KG1 (cell line): ENCODE measurements around the gene PDZK1IP1.
"Not testable (repeated sequence)": the region's sequence is repeated elsewhere in the genome, so short reads cannot be mapped to it uniquely, and the experiment has no call there.

ENCODE experiments used
- DNase-seq: peaks from one replicate; lab custom pipeline; 2025; lab: John Stamatoyannopoulos, UW

The PDZK1IP1 gene

GRCh38 chr1:47181095-47181954 is 8.5 kb downstream of the PDZK1IP1 start:
- no peak for DNase-seq

- DNase-seq, result no peak
These were observed 9.2 kb downstream of the PDZK1IP1 start for GRCh38 chr1:47180603-47181094.

- no peak for DNase-seq
These were observed 9.8 kb downstream of the PDZK1IP1 start for GRCh38 chr1:47179988-47180563.

- peak; percentile 91 for DNase-seq
These were observed 10.5 kb downstream of the PDZK1IP1 start for GRCh38 chr1:47179017-47179987.

GRCh38 chr1:47178654-47179016 is 11.2 kb downstream of the PDZK1IP1 start:
- DNase-seq, result no peak

GRCh38 chr1:47178020-47178419 is 11.8 kb downstream of the PDZK1IP1 start:
- no peak for DNase-seq

- DNase-seq, result no peak
These were observed 14.5 kb downstream of the PDZK1IP1 start for GRCh38 chr1:47175227-47175934.

- DNase-seq, result no peak
These were observed 15.2 kb downstream of the PDZK1IP1 start for GRCh38 chr1:47174656-47175020.

GRCh38 chr1:47172782-47173181 is 17.1 kb downstream of the PDZK1IP1 start:
- DNase-seq, result no peak

GRCh38 chr1:47164552-47164951 is 25.3 kb downstream of the PDZK1IP1 start:
- DNase-seq, result no peak

GRCh38 chr1:47161298-47162040 is 28.4 kb downstream of the PDZK1IP1 start:
- no peak for DNase-seq

- DNase-seq, result no peak
These were observed 29.1 kb downstream of the PDZK1IP1 start for GRCh38 chr1:47160716-47161115.

- not testable (repeated sequence) for DNase-seq
These were observed 31.9 kb downstream of the PDZK1IP1 start for GRCh38 chr1:47157957-47158356.

GRCh38 chr1:47156457-47156856 is 33.4 kb downstream of the PDZK1IP1 start:
- not testable (repeated sequence) for DNase-seq

GRCh38 chr1:47149162-47149561 is 40.7 kb downstream of the PDZK1IP1 start:
- DNase-seq, result not testable (repeated sequence)

GRCh38 chr1:47147047-47147785 is 42.6 kb downstream of the PDZK1IP1 start:
- no peak for DNase-seq

- DNase-seq, result not testable (repeated sequence)
These were observed 43.3 kb downstream of the PDZK1IP1 start for GRCh38 chr1:47146495-47146894.

- DNase-seq, result not testable (repeated sequence)
These were observed 46.2 kb downstream of the PDZK1IP1 start for GRCh38 chr1:47143654-47144053.

- not testable (repeated sequence) for DNase-seq
These were observed 49.5 kb downstream of the PDZK1IP1 start for GRCh38 chr1:47140358-47140757.
